ENCODE measurements around the gene PLCB1. TPM values are rescaled to one million over a fixed set of nuclear protein-coding genes. Genes with fewer than 3 reads are reported as not detected.

PLCB1 gene
- total and polyA plus RNA-seq, 2 experiments from 2014 or later, result 14.9 to 20.7 TPM

- TF ChIP-seq POLR2AphosphoS5 (IDR thresholded peaks at IDR 0.05; ENCODE audit: low read depth) (no peak), CREB1 (CRISPR knock-in tag; IDR thresholded peaks at IDR 0.05; ENCODE audit: low read depth) (no peak), ZNF331 (CRISPR knock-in tag; IDR thresholded peaks at IDR 0.05; ENCODE audit: low read depth) (no peak)
- DNase-seq (ENCODE audit: low spot score), result no peak
- Histone ChIP-seq H3K4me1 (ENCODE audit: insufficient read depth) (peaks cover 6% of the 10 kb centered on the region; the same call in 1 of the 2 replicates), H3K27ac (ENCODE audit: low read depth) (no peak overlapping the region), H3K4me3 (no peak overlapping the region), H3F3A (replicated peaks; ENCODE audit: low read depth) (no peaks in the 10 kb centered on the region), H2AFZ (no peak overlapping the region), H3K79me2 (replicated peaks; ENCODE audit: insufficient read depth) (no peaks in the 10 kb centered on the region), H3K36me3 (ENCODE audit: insufficient read depth) (no peaks in the 10 kb centered on the region), H3K27me3 (ENCODE audit: insufficient read depth) (no peaks in the 10 kb centered on the region), H3K4me2 (no peak overlapping the region), H3K9me2 (ENCODE audit: insufficient read depth) (peaks cover 4% of the 10 kb centered on the region; the same call in 1 of the 2 replicates), H4K20me1 (replicated peaks; ENCODE audit: insufficient read depth) (no peaks in the 10 kb centered on the region)
- no peak for ATAC-seq
- Mint-ChIP-seq H3K9me3 (no peaks in the 10 kb centered on the region), H3K36me3 (ENCODE audit: low read depth) (no peaks in the 10 kb centered on the region), H3K4me3 (no peak overlapping the region), H3K4me1 (peaks cover 11% of the 10 kb centered on the region; the same call in 2 of the 3 replicates), H3K27ac (no peak overlapping the region), H3K27me3 (ENCODE audit: insufficient read depth, low read depth, poor library complexity) (no peaks in the 10 kb centered on the region)
Measured at GRCh38 chr20:8249634-8250033, 117.6 kb downstream of the PLCB1 start.

GRCh38 chr20:8250539-8251200, 118.6 kb downstream of the PLCB1 start:
- no peaks in the 10 kb centered on the region for H3K27me3 Mint-ChIP-seq (ENCODE audit: insufficient read depth, low read depth, poor library complexity)
- Histone ChIP-seq H3K27me3 (ENCODE audit: insufficient read depth) (no peaks in the 10 kb centered on the region), H3K4me3 (no peak overlapping the region), H4K20me1 (replicated peaks; ENCODE audit: insufficient read depth) (no peaks in the 10 kb centered on the region), H3K36me3 (ENCODE audit: insufficient read depth) (no peaks in the 10 kb centered on the region), H3K4me2 (no peak overlapping the region), H3K79me2 (replicated peaks; ENCODE audit: insufficient read depth) (no peaks in the 10 kb centered on the region), H3K27ac (ENCODE audit: low read depth) (no peak overlapping the region), H3K9me2 (ENCODE audit: insufficient read depth) (peaks cover 4% of the 10 kb centered on the region; the same call in 1 of the 2 replicates), H3K4me1 (ENCODE audit: insufficient read depth) (peaks cover 6% of the 10 kb centered on the region; the same call in 1 of the 2 replicates), H3F3A (replicated peaks; ENCODE audit: low read depth) (no peaks in the 10 kb centered on the region), H2AFZ (no peak overlapping the region)
- H3K36me3 Mint-ChIP-seq (ENCODE audit: low read depth), result no peaks in the 10 kb centered on the region
- no peaks in the 10 kb centered on the region for H3K9me3 Mint-ChIP-seq
- no peak for DNase-seq (ENCODE audit: low spot score)
- no peak overlapping the region for H3K27ac Mint-ChIP-seq
- H3K4me3 Mint-ChIP-seq, result no peak overlapping the region
- no peak for ATAC-seq
- H3K4me1 Mint-ChIP-seq, result peaks cover 11% of the 10 kb centered on the region; the same call in 2 of the 3 replicates
- TF ChIP-seq CREB1 (CRISPR knock-in tag; IDR thresholded peaks at IDR 0.05; ENCODE audit: low read depth) (no peak), JUNB (IDR thresholded peaks at IDR 0.05; ENCODE audit: unreplicated experiment) (no peak), ETS1 (IDR thresholded peaks at IDR 0.05) (no peak), STAT1 (IDR thresholded peaks at IDR 0.05; ENCODE audit: unreplicated experiment) (no peak), EZH2phosphoT487 (IDR thresholded peaks at IDR 0.05; ENCODE audit: unreplicated experiment) (no peak), POLR2AphosphoS5 (IDR thresholded peaks at IDR 0.05; ENCODE audit: low read depth) (no peak), ZNF462 (CRISPR knock-in tag; IDR thresholded peaks at IDR 0.05) (no peak), ZNF331 (CRISPR knock-in tag; IDR thresholded peaks at IDR 0.05; ENCODE audit: low read depth) (no peak), CTCF (conservative IDR thresholded peaks at IDR 0.05; ENCODE audit: low read depth in 2 of 2) (no peak), ZNF114 (CRISPR knock-in tag; IDR thresholded peaks at IDR 0.05) (no peak), EZH2 (IDR thresholded peaks at IDR 0.05; ENCODE audit: low read depth, unreplicated experiment) (no peak)
